Glutamatergic neuron (in vitro differentiated cells): Measurements from ENCODE around the gene LBHD1. TPM values are rescaled to one million over a fixed set of nuclear protein-coding genes. Genes with fewer than 3 reads are reported as not detected.
A peak's percentile ranks its signal among the peaks of the same experiment; 100 is the strongest.

Experiments
- DNase-seq: peaks from one replicate; pipeline ENCODE4 v3.0.0; 2022
- H3K27ac Mint-ChIP-seq: one replicate; pipeline ENCODE4 v1.8.0; 2020; ENCODE audit warnings: mild to moderate bottlenecking, mixed read lengths, inconsistent platforms; ENCODE audit not compliant: unreplicated experiment
- H3K27me3 Mint-ChIP-seq: one replicate; pipeline ENCODE4 v1.8.0; 2020; ENCODE audit warnings: mild to moderate bottlenecking, moderate library complexity, mixed read lengths, inconsistent platforms; ENCODE audit not compliant: unreplicated experiment
- H3K36me3 Mint-ChIP-seq: one replicate; pipeline ENCODE4 v1.8.0; 2020; ENCODE audit warnings: mild to moderate bottlenecking, mixed read lengths, inconsistent platforms; ENCODE audit not compliant: unreplicated experiment
- H3K4me1 Mint-ChIP-seq: one replicate; pipeline ENCODE4 v1.8.0; 2020; ENCODE audit warnings: mild to moderate bottlenecking, low read depth, mixed read lengths, inconsistent platforms; ENCODE audit not compliant: unreplicated experiment
- H3K4me3 Mint-ChIP-seq: one replicate; pipeline ENCODE4 v1.8.0; 2020; ENCODE audit warnings: mild to moderate bottlenecking, mixed read lengths, inconsistent platforms; ENCODE audit not compliant: unreplicated experiment
- H3K9me3 Mint-ChIP-seq: one replicate; pipeline ENCODE4 v1.8.0; 2020; ENCODE audit warnings: mild to moderate bottlenecking, moderate library complexity, mixed read lengths, inconsistent platforms; ENCODE audit not compliant: unreplicated experiment
- CTCF ChIP-seq: fragments of 200-600 bp; sonication (generic); IDR thresholded peaks from one replicate; pipeline ENCODE4 v1.5.0; 2021; ENCODE audit not compliant: partially characterized antibody, unreplicated experiment
- total RNA-seq: library from RNA; stranded (reverse); fragmentation: NEBNext Ultra II Directional; extraction: Animal tissue kit (Norgen Biotek cat#: 25700); gene quantifications from one replicate; pipeline ENCODE4 v1.2.1, GENCODE V29; 2021; ENCODE audit not compliant: unreplicated experiment

LBHD1 gene
- total RNA-seq, 1 donor from 2014 or later, result 4.6 TPM

- H3K27me3 Mint-ChIP-seq, result peaks cover 8% of the 10 kb centered on the region
- H3K9me3 Mint-ChIP-seq, result peaks cover 7% of the 10 kb centered on the region
- TF ChIP-seq CTCF, result peak; percentile 18
- peak within 1 kb of the TSS; percentile 95 for H3K27ac Mint-ChIP-seq
- peak; percentile 99 for DNase-seq
- peak within 1 kb of the TSS; percentile 99 for H3K4me3 Mint-ChIP-seq
- H3K36me3 Mint-ChIP-seq, result no peaks in the 10 kb centered on the region
- H3K4me1 Mint-ChIP-seq, result peaks cover 10% of the 10 kb centered on the region
Observed at GRCh38 chr11:62645946-62646824, 25.9 kb downstream of the LBHD1 start, which contains the start of gene GANAB. Gene GANAB, minus strand, starts transcription at chr11:62646613. Its CDS starts 14 bp downstream, at chr11:62646599.

- H3K27ac Mint-ChIP-seq, result peak overlapping the region; percentile 95
- peaks cover 10% of the 10 kb centered on the region for H3K4me1 Mint-ChIP-seq
- H3K9me3 Mint-ChIP-seq, result peaks cover 7% of the 10 kb centered on the region
- DNase-seq, result no peak
- no peaks in the 10 kb centered on the region for H3K36me3 Mint-ChIP-seq
- TF ChIP-seq CTCF, result no peak
- H3K27me3 Mint-ChIP-seq, result peaks cover 8% of the 10 kb centered on the region
- H3K4me3 Mint-ChIP-seq, result peak overlapping the region; percentile 99
Observed at GRCh38 chr11:62645671-62645945, 26.5 kb downstream of the LBHD1 start.

DNA sequence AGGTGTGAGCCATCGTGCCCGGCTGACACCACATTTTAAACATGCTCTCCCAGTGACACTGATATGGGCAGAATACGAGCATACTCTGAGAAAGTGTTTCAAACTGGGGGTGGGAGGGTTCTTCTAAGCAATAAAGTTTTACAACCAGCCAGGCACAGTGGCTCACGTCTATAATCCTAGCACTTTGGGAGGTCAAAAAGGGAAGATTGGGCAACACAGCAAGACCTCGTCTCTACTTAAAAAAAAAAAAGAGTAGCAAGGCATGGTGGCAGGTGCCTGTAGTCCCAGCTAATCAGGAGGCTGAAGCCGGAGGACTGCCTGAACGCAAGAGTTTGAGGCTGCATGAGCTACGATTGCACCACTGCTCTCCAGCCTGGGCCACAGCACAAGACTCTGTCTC, 27.8 kb downstream of the LBHD1 start:
- Mint-ChIP-seq H3K36me3 (peaks cover 3% of the 10 kb centered on the region), H3K4me3 (peak overlapping the region; percentile 15), H3K9me3 (peaks cover 7% of the 10 kb centered on the region), H3K27me3 (peaks cover 8% of the 10 kb centered on the region), H3K27ac (no peak overlapping the region), H3K4me1 (peaks cover 10% of the 10 kb centered on the region)
- DNase-seq, result no peak
- no peak for TF ChIP-seq CTCF

DNA sequence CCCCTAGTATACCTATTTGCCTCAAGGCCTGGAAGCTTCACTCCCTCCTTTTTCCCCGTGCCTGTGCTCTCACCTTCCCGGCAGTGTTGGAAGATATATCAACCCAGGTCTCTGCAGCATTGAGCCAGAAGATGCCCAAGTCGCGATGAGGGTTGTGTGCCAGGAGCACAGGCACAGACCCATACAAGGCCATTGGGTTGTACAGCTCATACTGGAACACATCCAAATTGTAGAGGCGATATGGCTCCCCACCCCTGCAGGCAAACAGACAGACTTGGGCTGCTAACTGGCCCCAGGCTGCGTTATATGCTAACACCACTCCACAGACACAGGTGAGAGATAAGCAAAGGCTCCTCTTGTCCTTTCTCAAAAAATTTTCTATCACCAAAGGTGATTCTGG, 39.6 kb downstream of the LBHD1 start:
- TF ChIP-seq CTCF, result no peak
- Mint-ChIP-seq H3K4me1 (no peaks in the 10 kb centered on the region), H3K36me3 (no peaks in the 10 kb centered on the region), H3K4me3 (no peak overlapping the region), H3K27me3 (peaks cover 2% of the 10 kb centered on the region), H3K9me3 (peaks cover 2% of the 10 kb centered on the region), H3K27ac (no peak overlapping the region)
- DNase-seq, result no peak

- H3K36me3 Mint-ChIP-seq, result peaks cover 5% of the 10 kb centered on the region
- no peak overlapping the region for H3K4me3 Mint-ChIP-seq
- DNase-seq, result no peak
- H3K27me3 Mint-ChIP-seq, result peaks cover under 1% of the 10 kb centered on the region
- H3K4me1 Mint-ChIP-seq, result no peaks in the 10 kb centered on the region
- no peak for TF ChIP-seq CTCF
- H3K27ac Mint-ChIP-seq, result no peak overlapping the region
- peaks cover 5% of the 10 kb centered on the region for H3K9me3 Mint-ChIP-seq
Observed at GRCh38 chr11:62627713-62628112, 44.4 kb downstream of the LBHD1 start.
